K562 (cell line): ENCODE data around the gene NSMCE1. TPM values are rescaled to one million over a fixed set of nuclear protein-coding genes. Genes with fewer than 3 reads are reported as not detected.

Experiments
- ATAC-seq: fragments of 200-7000 bp; cut with Tn5 transposase; 3 replicates; pipeline ENCODE4 v1.9.1; 2020; ENCODE audit warnings: moderate library complexity
- BruUV-seq: library from RNA; stranded (reverse); fragments of 400-500 nt; replicated peaks from 2 replicates; lab custom pipeline; 2021; lab: Mats Ljungman, UMichigan
- CTCF ChIA-PET: fragments of 300-600 bp; formaldehyde crosslinking; extraction: SDS; loops from one replicate; lab custom pipeline; 2021; ENCODE audit warnings: low intra/inter-chr PET ratio; lab: Yijun Ruan, JAX
- POLR2A ChIA-PET: fragments of 300-600, 350-650 bp; sonication (Branson Sonifier 250); formaldehyde crosslinking; extraction: SDS; loops from one replicate; lab custom pipeline; 2021; ENCODE audit warnings: antibody characterized with exemption, inconsistent platforms; lab: Yijun Ruan, JAX
- DNase-seq, 4 experiments: peaks; one replicate each; pipeline versions ENCODE4 v3.0.0 to v3.0.0-alpha.2; 2011 to 2018; ENCODE audit warnings: low spot score in 3 of 4, mixed read lengths in 3 of 4; ENCODE audit errors: extremely low read depth in 1 of 4
- FAIRE-seq: peaks from 2 replicates; lab custom pipeline; 2011; peaks lifted over from hg19 to GRCh38; lab: Jason Lieb, UNC
- H2AFZ ChIP-seq: 2 replicates; pipeline ENCODE4 v1.6.0; 2011; ENCODE audit warnings: low read depth, low read length, control low read depth, inconsistent platforms
- H3K27ac ChIP-seq: fragments of 200-600 bp; 3 replicates; pipeline ENCODE4 v1.8.0; 2011; ENCODE audit warnings: low read depth, mild to moderate bottlenecking, control low read depth, inconsistent platforms, low read length, moderate library complexity, mixed read lengths; ENCODE audit errors: extremely low read depth
- H3K27me3 ChIP-seq, 2 experiments: fragments of 300-600 bp in 1 of 2; 2 replicates in 1 of 2; 3 replicates in 1 of 2; pipeline versions ENCODE4 v1.6.0 to v1.8.0; 2011; ENCODE audit warnings: inconsistent platforms in 2 of 2, low read length in 2 of 2, mild to moderate bottlenecking in 1 of 2, mixed read lengths in 1 of 2, moderate library complexity in 1 of 2; ENCODE audit not compliant: control insufficient read depth in 2 of 2, insufficient read depth in 2 of 2
- H3K36me3 ChIP-seq: fragments of 300-600 bp; 3 replicates; pipeline ENCODE4 v1.8.0; 2011; ENCODE audit warnings: mild to moderate bottlenecking, low read length, inconsistent platforms; ENCODE audit not compliant: control insufficient read depth, insufficient read depth
- H3K4me1 ChIP-seq, 2 experiments: fragments of 200-600 bp in 1 of 2; replicated peaks in 1 of 2; 2 replicates in 1 of 2; 3 replicates in 1 of 2; pipeline versions ENCODE4 v1.5.1 to v1.8.0; 2011; ENCODE audit warnings: inconsistent platforms in 2 of 2, low read length in 2 of 2, mild to moderate bottlenecking in 1 of 2, mixed read lengths in 1 of 2, moderate library complexity in 1 of 2; ENCODE audit not compliant: control insufficient read depth in 2 of 2, insufficient read depth in 2 of 2
- H3K4me2 ChIP-seq: 2 replicates; pipeline ENCODE4 v1.6.1; 2011; ENCODE audit warnings: low read length, control low read depth, inconsistent platforms, mixed read lengths; ENCODE audit not compliant: insufficient read depth
- H3K4me3 ChIP-seq: fragments of 200-600 bp; sonication (generic), shearing (Covaris generic); 2 replicates; pipeline ENCODE4 v1.5.1; 2016; ENCODE audit warnings: control low read depth, inconsistent platforms
- H3K79me2 ChIP-seq: fragments of 200-600 bp; 3 replicates; pipeline ENCODE4 v1.8.0; 2011; ENCODE audit warnings: low read length, inconsistent platforms; ENCODE audit not compliant: control insufficient read depth, insufficient read depth
- H3K9ac ChIP-seq, 2 experiments: 2 replicates each; pipeline versions ENCODE4 v1.6.0 to v1.6.1; 2011; ENCODE audit warnings: low read depth in 2 of 2, low read length in 2 of 2, control low read depth in 1 of 2, inconsistent platforms in 1 of 2, mild to moderate bottlenecking in 1 of 2, mixed read lengths in 1 of 2; ENCODE audit not compliant: insufficient read depth in 1 of 2
- H3K9me1 ChIP-seq: one replicate; pipeline ENCODE4 v1.6.0; 2011; ENCODE audit warnings: inconsistent platforms, mild to moderate bottlenecking, low read length, moderate library complexity; ENCODE audit not compliant: control insufficient read depth, insufficient read depth
- H3K9me3 ChIP-seq: replicated peaks from 2 replicates; pipeline ENCODE4 v1.5.1; 2011; ENCODE audit warnings: low read depth, low read length, inconsistent platforms; ENCODE audit not compliant: control insufficient read depth, insufficient read depth
- H4K20me1 ChIP-seq: replicated peaks from 2 replicates; pipeline ENCODE4 v1.6.1; 2011; ENCODE audit warnings: low read length, inconsistent platforms, mixed read lengths; ENCODE audit not compliant: control insufficient read depth, insufficient read depth
- CCNT2 ChIP-seq: IDR thresholded peaks from 2 replicates; pipeline ENCODE4 v1.6.1; 2011; ENCODE audit warnings: borderline replicate concordance, low read depth, mild to moderate bottlenecking, moderate library complexity, mixed read lengths, low read length; ENCODE audit not compliant: insufficient read length; ENCODE audit errors: extremely low read depth
- E2F6 ChIP-seq, 2 experiments: IDR thresholded peaks; 2 replicates each; pipeline ENCODE4 v1.6.1; 2011; ENCODE audit warnings: borderline replicate concordance in 1 of 2, control low read depth in 1 of 2, low read depth in 1 of 2, low read length in 1 of 2, mild to moderate bottlenecking in 1 of 2, mixed read lengths in 1 of 2, moderate library complexity in 1 of 2; ENCODE audit not compliant: insufficient read depth in 1 of 2, insufficient read length in 1 of 2, poor library complexity in 1 of 2, severe bottlenecking in 1 of 2; ENCODE audit errors: extremely low read depth in 1 of 2
- EGR1 ChIP-seq: fragments of 450-650 bp; conservative IDR thresholded peaks from 2 replicates; pipeline ENCODE4 v1.6.1; 2017; ENCODE audit warnings: mild to moderate bottlenecking
- EZH2 ChIP-seq: IDR thresholded peaks from 2 replicates; pipeline ENCODE4 v1.6.1; 2012; ENCODE audit warnings: low read depth, mild to moderate bottlenecking, inconsistent platforms, low read length, borderline replicate concordance
- RERE ChIP-seq: sonication (generic); formaldehyde crosslinking; IDR thresholded peaks from 2 replicates; pipeline ENCODE4 v1.8.0; 2023; ENCODE audit warnings: missing genetic modification reagents, mild to moderate bottlenecking, borderline replicate concordance
- TSHZ1 ChIP-seq: fragments of 250-450 bp; sonication (Bioruptor Pico); IDR thresholded peaks from 2 replicates; pipeline ENCODE4 v1.4.0; 2020; ENCODE audit warnings: mild to moderate bottlenecking, moderate library complexity
- ZFP36 ChIP-seq: fragments of 150-350 bp; IDR thresholded peaks from 2 replicates; pipeline ENCODE4 v1.6.1; 2018; ENCODE audit warnings: low read length, low read depth; ENCODE audit not compliant: partially characterized antibody
- ZKSCAN1 ChIP-seq: fragments of 150-350 bp; IDR thresholded peaks from 2 replicates; pipeline ENCODE4 v1.6.1; 2016; ENCODE audit warnings: low read depth, low read length
- ZNF133 ChIP-seq: fragments of 250-450 bp; sonication (Bioruptor Pico); IDR thresholded peaks from 2 replicates; pipeline ENCODE4 v1.4.0; 2020; ENCODE audit warnings: mild to moderate bottlenecking
- ZNF23 ChIP-seq: fragments of 250-450 bp; sonication (Bioruptor Pico); IDR thresholded peaks from 2 replicates; pipeline ENCODE4 v1.4.0; 2020; ENCODE audit warnings: mild to moderate bottlenecking
- ZNF347 ChIP-seq: fragments of 450-650 bp; formaldehyde crosslinking; IDR thresholded peaks from 2 replicates; pipeline ENCODE4 v1.4.0; 2020; ENCODE audit warnings: low read depth, mild to moderate bottlenecking, moderate library complexity
- WGBS: fragments of 100-300 bp; shearing (Covaris generic); methylation state at CpG from one replicate; pipeline ENCODE4 v1.1.6; 2016; ENCODE audit warnings: low coverage, mixed read lengths; ENCODE audit not compliant: insufficient coverage; ENCODE audit errors: missing lambda C conversion rate; 5-methylcytosine and 5-hydroxymethylcytosine counted together
- in situ Hi-C: fragments of 300-500 bp; cut with MboI; formaldehyde crosslinking; loops from 4 replicates; pipeline ENCODE4 v1.15.0; 2018; ENCODE audit warnings: inconsistent platforms, mixed read lengths
- intact Hi-C: fragments of 100-400 bp; cut with micrococcal nuclease; formaldehyde crosslinking; loops from 2 replicates; pipeline ENCODE4 v1.14.2; 2022
- polyA plus RNA-seq, 8 experiments: library from polyadenylated mRNA; depleted of rRNA in 4 of 8; stranded (reverse) in 5 of 8; unstranded in 3 of 8; fragments of >200 nt; fragmentation: Nextera tagmentation in 2 of 8; fragmentation: Illumina TruSeq in 1 of 8; extraction: Ambion mirVana in 2 of 8; extraction: Trizol in 1 of 8; gene quantifications; 2 replicates each; pipeline versions ENCODE4 v1.2.1 to v1.2.3, GENCODE V29; 2011 to 2014; ENCODE audit warnings: inconsistent platforms in 1 of 8, missing spikeins in 1 of 8
- total RNA-seq, 7 experiments: library from RNA; depleted of rRNA in 6 of 7; stranded (reverse); fragments of >200 nt in 6 of 7; fragmentation: Illumina TruSeq in 2 of 7; extraction: Trizol in 2 of 7; gene quantifications; 2 replicates each; pipeline versions ENCODE4 v1.2.1 to v1.2.3, GENCODE V29; 2011 to 2021; ENCODE audit warnings: low replicate concordance in 1 of 7

NSMCE1 gene
- total and polyA plus RNA-seq, 9 of the 15 experiments (the other 6 are each of a cell fraction or from before 2014, with no cell fraction given) = 52.1 to 163 (median 61.5) TPM

- no peaks in the 10 kb centered on the region for H3K9me1 ChIP-seq
- H3K79me2 ChIP-seq = no peaks in the 10 kb centered on the region
- BruUV-seq = no TSS peak
- no peaks in the 10 kb centered on the region for H3K36me3 ChIP-seq
- intact Hi-C loops (no loop called here), in situ Hi-C loops (no loop called here)
- no peak overlapping the region for H3K4me2 ChIP-seq
- DNase-seq (no peak), ATAC-seq (no peak)
- 36% methylated on average over 7 of the region's 7 CpGs for WGBS
- H3K27ac ChIP-seq = no peak overlapping the region
- H3K4me1 ChIP-seq = peaks cover 4 to 14% of the 10 kb centered on the region in 2 experiments; a peak in 4 of 5 replicates
- H3K9ac ChIP-seq = no peak overlapping the region
- H4K20me1 ChIP-seq = no peaks in the 10 kb centered on the region; the same call in 1 of the 2 replicates
- CTCF ChIA-PET = no interaction called here
- no peak for TF ChIP-seq ZNF23 (CRISPR knock-in tag)
- TF ChIP-seq ZKSCAN1 = peak; percentile 75
- TF ChIP-seq E2F6 (IDR thresholded peaks at IDR 0.05; ENCODE audit: borderline replicate concordance in 1 of 2, extremely low read depth in 1 of 2, insufficient read depth in 1 of 2, insufficient read length in 1 of 2, low read depth in 1 of 2, low read length in 1 of 2, poor library complexity in 1 of 2, severe bottlenecking in 1 of 2) = no peak
- no peak for TF ChIP-seq RERE (CRISPR knock-in tag)
- peak; percentile 16; the same call in 1 of the 2 replicates for TF ChIP-seq EGR1
- no peak for TF ChIP-seq ZNF347 (CRISPR knock-in tag)
- TF ChIP-seq ZNF133 = no peak
- no peak for TF ChIP-seq EZH2
- peak; percentile 85 for TF ChIP-seq ZFP36
- TF ChIP-seq TSHZ1 (CRISPR knock-in tag) = no peak
- no peak for TF ChIP-seq CCNT2
- TF ChIP-seq, all 486 proteins: peak for 3
- Histone ChIP-seq H3K9me3 (no peaks in the 10 kb centered on the region), H3K27me3 (peaks cover 19 to 45% of the 10 kb centered on the region in 2 experiments; a peak in 4 of 5 replicates), H2AFZ (no peak overlapping the region), H3K4me3 (no peak overlapping the region)
- FAIRE-seq = no peak
- POLR2A ChIA-PET = interaction anchor here (0.6 kb wide), 1 partner anchor 40 kb away, joined by 3 read pairs; no protein-coding TSS in a partner anchor
Observed at GRCh38 chr16:27311897-27312303, 43.3 kb upstream of the NSMCE1 start.
